SK-N-MC (cell line): Measurements from ENCODE around the gene FCGBP.

ENCODE experiments used
- DNase-seq: peaks from one replicate; pipeline ENCODE4 v3.0.0-alpha.2; 2011; ENCODE audit warnings: low read depth, low spot score
- H3K27ac ChIP-seq: fragments of 200-600 bp; sonication (generic); 2 replicates; pipeline ENCODE4 v1.5.1; 2016; ENCODE audit warnings: mixed run types
- H3K36me3 ChIP-seq: fragments of 200-600 bp; sonication (generic); 2 replicates; pipeline ENCODE4 v1.6.1; 2017; ENCODE audit warnings: antibody characterized with exemption, low read length, mixed read lengths; ENCODE audit not compliant: insufficient read depth
- H3K4me3 ChIP-seq: fragments of 200-600 bp; sonication (generic); 2 replicates; pipeline ENCODE4 v1.5.1; 2016
- H3K9ac ChIP-seq: fragments of 200-600 bp; sonication (generic); 2 replicates; pipeline ENCODE4 v1.8.0; 2017; ENCODE audit warnings: mixed run types, mixed read lengths; ENCODE audit not compliant: insufficient read length
- H3K9me3 ChIP-seq: fragments of 200-600 bp; sonication (generic); 2 replicates; pipeline ENCODE4 v1.6.1; 2017; ENCODE audit warnings: low read depth, mild to moderate bottlenecking, antibody characterized with exemption, low read length, moderate library complexity, mixed read lengths
- EZH2 ChIP-seq: fragments of 200-600 bp; sonication (generic); IDR thresholded peaks from one replicate; pipeline ENCODE4 v1.6.1; 2017; ENCODE audit warnings: antibody characterized with exemption
- FOXP2 ChIP-seq: optimal IDR thresholded peaks from 2 replicates; pipeline ENCODE3; 2011; ENCODE audit warnings: mild to moderate bottlenecking, moderate library complexity; ENCODE audit not compliant: insufficient read depth; ENCODE audit errors: extremely low read length, control extremely low read depth
- POLR2AphosphoS5 ChIP-seq: IDR thresholded peaks from 2 replicates; pipeline ENCODE4 v1.6.1; 2012; ENCODE audit warnings: mild to moderate bottlenecking, low read depth, low read length, borderline replicate concordance

The FCGBP gene

DNA sequence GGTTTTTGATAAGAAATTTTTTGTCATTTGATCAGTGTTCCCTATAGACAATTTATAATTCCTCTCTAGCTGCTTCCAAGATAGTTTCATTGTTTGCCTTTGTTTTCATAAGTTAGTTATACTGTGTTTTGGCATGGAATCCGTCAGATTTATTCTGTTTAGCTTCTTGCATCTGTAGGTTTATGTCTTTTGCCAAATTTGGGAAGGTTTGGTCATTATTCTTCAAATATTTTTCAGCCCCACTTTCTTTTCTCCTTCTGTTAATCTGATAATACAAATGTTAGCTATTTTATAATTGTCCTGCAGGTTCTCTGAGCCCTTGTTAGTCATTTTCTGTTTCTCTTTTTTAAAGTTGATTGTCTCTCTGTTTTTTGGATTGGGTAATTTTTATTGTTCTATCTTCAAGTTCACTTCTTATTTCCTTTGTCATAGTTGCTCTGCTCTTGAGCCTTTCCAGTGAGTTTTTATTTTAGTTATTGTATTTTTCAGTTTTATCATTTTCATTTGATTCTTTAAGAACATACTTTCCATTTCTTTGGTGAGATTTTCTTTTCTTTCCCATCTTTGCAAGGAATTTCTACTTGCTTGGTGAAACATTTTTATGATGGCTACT, 5.9 kb upstream of the FCGBP start:
- H3K4me3 ChIP-seq, result no peak overlapping the region
- H3K9ac ChIP-seq, result no peak overlapping the region
- DNase-seq, result no peak
- no peaks in the 10 kb centered on the region; the same call in 1 of the 2 replicates for H3K9me3 ChIP-seq
- peak overlapping the region; percentile 94 for H3K27ac ChIP-seq
- no peak for TF ChIP-seq FOXP2
- TF ChIP-seq POLR2AphosphoS5, result no peak
- TF ChIP-seq EZH2, result no peak
- H3K36me3 ChIP-seq, result no peaks in the 10 kb centered on the region

DNA sequence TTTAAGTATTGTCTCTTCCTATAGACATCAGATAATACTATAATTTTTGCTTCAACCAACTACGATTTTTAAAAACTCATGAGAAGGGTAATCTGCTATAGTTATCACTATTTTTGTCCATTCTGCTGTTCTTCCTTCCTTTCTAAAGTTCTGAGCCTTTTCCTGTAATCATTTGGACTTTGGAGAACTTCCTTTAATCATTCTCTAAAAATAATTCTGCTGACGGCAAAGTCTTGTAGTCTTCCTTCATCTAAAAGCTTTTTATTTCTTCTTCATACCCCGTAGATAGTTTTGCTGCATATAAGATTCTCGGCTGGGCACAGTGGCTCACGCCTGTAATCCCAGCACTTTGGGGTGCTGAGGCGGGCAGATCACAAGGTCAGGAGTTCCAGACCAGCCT, 5.1 kb upstream of the FCGBP start:
- H3K9ac ChIP-seq, result no peak overlapping the region
- no peaks in the 10 kb centered on the region for H3K36me3 ChIP-seq
- no peak overlapping the region for H3K4me3 ChIP-seq
- TF ChIP-seq POLR2AphosphoS5, result no peak
- no peak for TF ChIP-seq EZH2
- no peak for TF ChIP-seq FOXP2
- H3K9me3 ChIP-seq, result no peaks in the 10 kb centered on the region; the same call in 1 of the 2 replicates
- H3K27ac ChIP-seq, result peak overlapping the region; percentile 37; the same call in 1 of the 2 replicates
- no peak for DNase-seq

DNA sequence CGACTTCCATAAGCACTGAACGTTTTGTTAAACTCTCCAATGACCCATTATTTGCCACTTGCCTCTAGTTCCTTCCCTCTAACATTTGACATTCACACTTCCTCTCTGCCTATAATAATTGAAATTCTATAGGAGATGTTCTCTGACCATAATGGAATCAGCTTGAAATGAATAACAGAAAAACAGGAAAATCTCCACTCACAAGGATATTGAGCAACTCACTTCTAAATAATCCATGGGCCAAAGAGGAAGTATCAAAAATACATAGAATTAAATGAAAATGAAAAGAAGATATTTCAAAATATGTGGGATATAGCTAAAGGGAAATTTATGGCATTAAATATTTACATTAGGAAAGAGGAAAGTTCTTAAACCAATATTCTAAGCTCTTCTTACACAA, 3.4 kb upstream of the FCGBP start:
- no peak for DNase-seq
- H3K4me3 ChIP-seq, result no peak overlapping the region
- no peak overlapping the region for H3K9ac ChIP-seq
- TF ChIP-seq POLR2AphosphoS5, result no peak
- no peak for TF ChIP-seq EZH2
- no peak for TF ChIP-seq FOXP2
- no peaks in the 10 kb centered on the region for H3K36me3 ChIP-seq
- no peaks in the 10 kb centered on the region; the same call in 1 of the 2 replicates for H3K9me3 ChIP-seq
- H3K27ac ChIP-seq, result peak overlapping the region; percentile 9; the same call in 1 of the 2 replicates

DNA sequence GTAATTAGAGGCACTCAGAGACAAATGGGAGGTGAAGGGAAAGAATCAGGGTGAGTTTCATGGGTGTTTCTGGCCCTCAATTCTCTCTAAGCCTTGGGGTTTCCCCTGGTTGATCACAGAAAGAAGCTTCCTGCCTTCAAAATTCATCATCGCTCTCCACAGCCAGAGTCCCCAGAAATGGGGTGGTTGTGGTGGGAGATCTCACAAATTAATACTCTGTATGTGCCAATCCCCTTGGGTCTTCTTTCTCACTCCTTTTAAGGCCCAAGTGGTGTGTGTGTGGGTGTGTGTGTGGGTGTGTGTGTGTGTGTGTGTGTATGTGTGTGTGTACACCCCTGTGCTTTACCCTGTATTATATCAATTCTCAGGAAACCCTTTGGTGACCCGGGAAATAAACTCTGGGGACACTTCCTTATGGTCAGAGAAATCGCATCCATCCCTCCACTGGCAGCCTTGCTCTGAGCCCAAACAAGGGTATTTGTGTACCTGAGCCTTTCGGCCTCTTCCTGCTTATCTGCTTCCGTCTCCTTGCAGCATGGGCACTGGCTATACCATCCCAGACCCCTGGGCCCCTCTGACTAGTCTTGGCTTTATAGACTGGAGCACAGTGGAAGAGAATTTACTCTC, 2.8 kb upstream of the FCGBP start:
- Histone ChIP-seq H3K9me3 (no peaks in the 10 kb centered on the region; the same call in 1 of the 2 replicates), H3K36me3 (no peaks in the 10 kb centered on the region), H3K9ac (no peak overlapping the region), H3K27ac (0 out of 2 replicates have a peak overlapping the region, but pooled peaks have one; percentile 9), H3K4me3 (no peak overlapping the region)
- no peak for DNase-seq
- TF ChIP-seq EZH2 (no peak), FOXP2 (no peak)

DNA sequence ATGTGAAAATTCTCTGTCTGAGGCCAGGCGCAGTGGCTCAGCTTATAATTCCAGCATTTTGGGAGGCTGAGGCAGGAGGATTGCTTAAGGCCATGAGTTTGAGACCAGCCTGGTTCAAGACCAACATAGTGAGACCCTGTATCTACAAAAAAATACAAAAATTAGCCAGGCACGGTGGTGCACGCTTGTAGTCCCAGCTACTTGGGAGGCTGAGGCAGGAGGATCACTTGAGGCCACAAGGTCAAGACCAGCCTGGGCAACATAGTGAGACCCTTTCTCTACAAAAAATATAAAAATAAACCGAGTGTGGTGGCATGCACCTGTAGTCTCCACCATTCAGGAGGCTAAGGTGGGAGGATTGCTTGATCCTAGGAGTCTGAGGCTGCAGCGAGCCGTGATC, 2.2 kb upstream of the FCGBP start:
- TF ChIP-seq POLR2AphosphoS5, result no peak
- no peak for TF ChIP-seq FOXP2
- no peak for TF ChIP-seq EZH2
- no peak overlapping the region for H3K9ac ChIP-seq
- H3K9me3 ChIP-seq, result no peaks in the 10 kb centered on the region; the same call in 1 of the 2 replicates
- no peak for DNase-seq
- no peak overlapping the region for H3K27ac ChIP-seq
- H3K36me3 ChIP-seq, result no peaks in the 10 kb centered on the region
- H3K4me3 ChIP-seq, result no peak overlapping the region

DNA sequence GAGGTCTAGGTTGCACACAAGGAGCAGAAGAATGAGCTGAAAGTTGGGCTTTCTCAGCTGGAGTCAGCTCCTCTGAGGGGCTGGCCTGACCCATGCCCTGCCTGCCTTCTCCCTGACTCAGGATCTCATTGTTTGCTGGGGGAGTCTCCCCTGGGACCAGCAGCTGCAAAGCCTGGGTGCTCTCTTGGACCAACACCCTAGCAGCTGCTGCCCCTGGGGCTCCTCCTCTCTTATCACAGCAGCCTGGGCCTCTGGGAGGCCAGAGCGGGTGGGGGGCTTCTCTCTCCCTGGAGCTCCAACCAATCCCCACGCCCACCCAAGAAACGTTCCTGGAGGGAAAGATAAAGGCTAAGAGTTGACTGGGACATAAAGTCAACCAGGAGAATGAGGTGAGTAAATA, 1.6 kb upstream of the FCGBP start:
- H3K9me3 ChIP-seq, result no peaks in the 10 kb centered on the region; the same call in 1 of the 2 replicates
- H3K36me3 ChIP-seq, result no peaks in the 10 kb centered on the region
- H3K4me3 ChIP-seq, result no peak overlapping the region
- no peak overlapping the region for H3K27ac ChIP-seq
- TF ChIP-seq POLR2AphosphoS5, result no peak
- no peak for TF ChIP-seq EZH2
- TF ChIP-seq FOXP2, result no peak
- no peak for DNase-seq
- H3K9ac ChIP-seq, result no peak overlapping the region

DNA sequence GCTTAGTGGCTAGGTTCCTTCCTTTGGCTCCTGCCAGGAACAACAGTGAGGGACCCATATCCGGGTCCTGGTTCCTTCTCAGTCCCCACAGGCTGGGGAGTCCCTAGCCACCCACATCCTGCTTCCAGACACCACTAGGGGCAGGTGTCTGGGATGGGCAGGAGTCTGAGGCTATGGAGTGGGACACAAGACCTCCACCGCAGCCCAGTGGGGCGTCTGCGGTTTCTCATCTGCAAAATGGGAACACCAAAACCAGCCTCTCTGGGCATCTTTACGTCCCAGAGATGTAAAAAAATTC, 879 bp upstream of the FCGBP start:
- DNase-seq, result no peak
- Histone ChIP-seq H3K9me3 (no peaks in the 10 kb centered on the region), H3K27ac (no peak overlapping the region), H3K9ac (no peak overlapping the region), H3K4me3 (no peak overlapping the region), H3K36me3 (no peaks in the 10 kb centered on the region)
- TF ChIP-seq POLR2AphosphoS5 (no peak), FOXP2 (no peak), EZH2 (no peak)

DNA sequence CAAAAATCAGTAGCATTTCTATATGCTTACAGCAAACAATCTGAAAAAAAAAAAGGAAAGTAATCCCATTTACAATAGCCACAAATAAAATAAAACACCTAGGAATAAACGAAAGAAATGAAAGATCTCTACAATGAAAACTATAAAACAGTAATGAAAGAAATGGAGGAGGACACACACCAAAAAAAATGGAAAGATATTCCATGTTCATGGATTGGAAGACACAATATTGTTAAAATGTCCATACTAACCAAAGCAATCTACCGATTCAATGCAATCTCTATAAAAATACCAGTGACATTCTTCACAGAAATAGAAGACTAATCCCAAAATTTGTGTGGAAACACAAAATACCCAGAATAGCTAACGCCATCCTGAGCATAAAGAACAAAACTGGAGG, 4.7 kb downstream of the FCGBP start:
- H3K36me3 ChIP-seq, result no peaks in the 10 kb centered on the region
- no peaks in the 10 kb centered on the region for H3K9me3 ChIP-seq
- DNase-seq, result no peak
- no peak for TF ChIP-seq EZH2
- TF ChIP-seq FOXP2, result no peak
- no peak for TF ChIP-seq POLR2AphosphoS5
- no peak overlapping the region for H3K27ac ChIP-seq
- no peak overlapping the region for H3K9ac ChIP-seq
- H3K4me3 ChIP-seq, result no peak overlapping the region

DNA sequence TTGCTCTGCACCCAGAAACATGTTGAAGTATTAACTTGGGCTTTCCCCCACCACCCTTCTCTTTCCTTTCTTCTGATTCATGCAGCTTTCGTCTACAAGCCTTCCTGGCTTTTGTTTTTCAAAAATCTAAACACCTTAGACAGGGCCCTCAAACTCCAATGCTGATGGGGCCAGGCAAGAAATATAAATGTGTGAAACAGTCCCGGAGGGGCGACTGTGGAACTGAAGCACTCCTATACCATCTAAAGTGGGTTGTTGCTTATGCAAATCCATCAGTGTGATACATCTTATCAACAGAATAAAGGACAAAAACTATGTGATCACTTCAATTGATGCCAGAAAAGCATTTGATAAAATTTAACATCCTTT, 6.1 kb downstream of the FCGBP start:
- DNase-seq, result no peak
- TF ChIP-seq POLR2AphosphoS5 (no peak), EZH2 (no peak), FOXP2 (no peak)
- Histone ChIP-seq H3K27ac (no peak overlapping the region), H3K9me3 (no peaks in the 10 kb centered on the region), H3K36me3 (no peaks in the 10 kb centered on the region), H3K4me3 (no peak overlapping the region), H3K9ac (no peak overlapping the region)
